Brain microvascular endothelial cell (primary cell): ENCODE measurements around the gene COL6A2.
"Not testable (repeated sequence)": the region's sequence is repeated elsewhere in the genome, so short reads cannot be mapped to it uniquely, and the experiment has no call there.

Source experiments
- DNase-seq: peaks from one replicate; pipeline ENCODE4 v3.0.0-alpha.2; 2020
- H3K27ac ChIP-seq: fragments of 250-450 bp; sonication (Bioruptor Pico); 2 replicates; pipeline ENCODE4 v1.5.1; 2020; ENCODE audit warnings: mild to moderate bottlenecking, moderate library complexity
- H3K27me3 ChIP-seq: fragments of 250-450 bp; sonication (Bioruptor Pico); replicated peaks from 2 replicates; pipeline ENCODE4 v1.5.1; 2020; ENCODE audit warnings: mild to moderate bottlenecking
- H3K36me3 ChIP-seq: fragments of 250-450 bp; sonication (Bioruptor Pico); replicated peaks from 2 replicates; pipeline ENCODE4 v1.5.1; 2020; ENCODE audit warnings: mild to moderate bottlenecking
- H3K4me3 ChIP-seq: 2 replicates; pipeline ENCODE4 v1.5.1; 2011; ENCODE audit warnings: low read depth, mild to moderate bottlenecking, control low read depth, low read length, moderate library complexity
- CTCF ChIP-seq: IDR thresholded peaks from 2 replicates; pipeline ENCODE4 v1.5.1; 2011; ENCODE audit warnings: low read depth, mild to moderate bottlenecking, moderate library complexity, low read length, control low read depth, inconsistent platforms; ENCODE audit errors: missing control alignments
- in situ Hi-C: cut with HindIII; loops from 2 replicates; pipeline ENCODE4 v1.10.0; 2017; ENCODE audit warnings: low sequenced_read_pairs, low pct_ligation_motif_present

COL6A2 gene

GRCh38 chr21:46145159-46145839, 47.4 kb downstream of the COL6A2 start:
- DNase-seq, result no peak
- no peaks in the 10 kb centered on the region for H3K36me3 ChIP-seq
- in situ Hi-C loops, result no loop called here
- H3K27me3 ChIP-seq, result no peaks in the 10 kb centered on the region
- no peak overlapping the region for H3K27ac ChIP-seq
- TF ChIP-seq CTCF, result no peak
- no peak overlapping the region for H3K4me3 ChIP-seq

DNA sequence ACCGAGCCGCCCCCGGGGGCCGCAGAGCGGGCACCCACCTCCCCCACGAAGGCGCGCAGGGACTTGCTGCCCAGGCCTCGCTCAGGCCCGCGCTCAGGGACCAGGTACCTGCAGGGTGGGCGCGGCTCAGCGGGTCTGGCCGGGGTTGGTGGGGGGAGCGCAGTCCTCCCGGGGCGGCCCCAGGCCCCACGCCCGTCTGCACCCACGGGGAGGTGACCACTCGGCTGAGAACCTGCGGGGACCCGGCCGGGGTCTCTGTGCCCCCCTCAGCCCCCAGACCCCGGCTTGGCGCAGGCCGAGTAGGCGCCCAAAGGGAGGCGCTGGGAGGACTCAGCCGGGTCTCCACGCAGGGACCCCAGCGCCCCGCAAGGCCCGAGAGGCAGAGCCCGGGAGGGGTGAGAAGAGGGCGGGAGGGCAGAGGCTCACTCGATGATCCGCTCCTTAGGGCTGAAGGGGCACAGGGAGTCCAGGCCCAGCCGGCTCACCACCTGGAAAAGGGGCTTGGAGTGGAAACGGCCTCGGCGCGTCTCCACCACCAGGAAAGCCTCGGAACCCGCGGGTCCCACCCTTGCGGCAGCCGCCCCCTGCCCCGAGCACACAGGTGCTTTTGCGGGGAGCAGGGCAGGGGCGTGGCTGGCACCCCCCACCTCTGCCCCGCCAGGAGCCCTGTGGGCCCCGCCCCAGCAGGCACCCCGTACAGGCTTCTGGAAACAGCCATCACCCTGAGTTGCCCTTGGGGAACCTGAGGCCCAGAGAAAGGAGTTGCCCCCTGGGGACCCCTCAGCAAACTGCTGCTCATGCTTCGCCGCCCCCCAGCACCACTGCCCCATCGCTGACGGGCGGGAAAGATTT, 48.2 kb downstream of the COL6A2 start:
- Histone ChIP-seq H3K27ac (no peak overlapping the region), H3K36me3 (no peaks in the 10 kb centered on the region), H3K4me3 (no peak overlapping the region), H3K27me3 (no peaks in the 10 kb centered on the region)
- no peak for DNase-seq
- TF ChIP-seq CTCF, result no peak
- in situ Hi-C loops, result no loop called here

- H3K27me3 ChIP-seq, result no peaks in the 10 kb centered on the region
- in situ Hi-C loops, result no loop called here
- DNase-seq, result no peak
- H3K4me3 ChIP-seq, result no peak overlapping the region
- no peak for TF ChIP-seq CTCF
- no peaks in the 10 kb centered on the region for H3K36me3 ChIP-seq
- H3K27ac ChIP-seq, result no peak overlapping the region
These were observed 48.9 kb downstream of the COL6A2 start for GRCh38 chr21:46146856-46147255.

DNA sequence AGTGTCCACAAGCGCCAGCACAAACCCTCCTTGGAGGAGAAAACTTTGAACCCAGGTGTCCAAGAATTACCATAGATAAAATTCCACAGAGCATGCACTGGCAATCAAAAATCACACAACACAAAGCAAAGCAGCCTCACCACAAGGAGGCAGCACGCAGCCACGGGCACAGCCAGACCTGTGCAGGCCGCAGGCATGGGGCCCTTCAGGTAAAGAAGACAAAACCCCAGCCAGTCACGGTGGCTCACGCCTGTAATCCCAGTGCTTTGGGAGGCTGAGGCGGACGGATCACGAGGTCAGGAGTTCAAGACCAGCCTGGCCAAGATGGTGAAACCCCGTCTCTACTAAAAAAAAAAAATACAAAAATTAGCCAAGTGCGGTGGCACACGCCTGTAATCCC, 49.5 kb downstream of the COL6A2 start:
- H3K36me3 ChIP-seq, H3K4me3 ChIP-seq, in situ Hi-C loops, H3K27ac ChIP-seq, H3K27me3 ChIP-seq: not testable (repeated sequence)
- DNase-seq, result peak; percentile 44
- peak; percentile 79 for TF ChIP-seq CTCF

GRCh38 chr21:46148106-46148505, 50.2 kb downstream of the COL6A2 start:
- Histone ChIP-seq H3K36me3 (no peaks in the 10 kb centered on the region), H3K27me3 (no peaks in the 10 kb centered on the region), H3K27ac (no peak overlapping the region), H3K4me3 (no peak overlapping the region)
- in situ Hi-C loops, result no loop called here
- no peak for DNase-seq
- no peak for TF ChIP-seq CTCF
